PC-3 (cell line): ENCODE results near the gene PPP2R1B.

Source experiments
- CTCF ChIP-seq: fragments of 300-600 bp; sonication (generic); conservative IDR thresholded peaks from 2 replicates; pipeline ENCODE4 v1.5.1; 2017; ENCODE audit warnings: antibody characterized with exemption, low read depth, mild to moderate bottlenecking, low read length
- EZH2 ChIP-seq: fragments of 300-600 bp; sonication (generic); IDR thresholded peaks from one replicate; pipeline ENCODE4 v1.6.1; 2017; ENCODE audit warnings: antibody characterized with exemption, mild to moderate bottlenecking, low read length; ENCODE audit not compliant: unreplicated experiment

- no peak for TF ChIP-seq CTCF
- no peak for TF ChIP-seq EZH2
Observed at GRCh38 chr11:111719379-111719778, 46.8 kb downstream of the PPP2R1B start.
